OCI-LY3 (cell line): ENCODE results near the gene RFTN2.

ENCODE experiments used
- CTCF ChIP-seq: fragments of 200-600, 300-600 bp; sonication (generic); IDR thresholded peaks from 2 replicates; pipeline ENCODE4 v1.5.1; 2014; ENCODE audit warnings: antibody characterized with exemption, low read length, low read depth
- EZH2phosphoT487 ChIP-seq: fragments of 200-600 bp; shearing (Covaris generic); IDR thresholded peaks from 2 replicates; pipeline ENCODE4 v1.6.1; 2018; ENCODE audit warnings: antibody characterized with exemption, mixed run types, low read depth

GRCh38 chr2:197657562-197657961, 17.8 kb downstream of the RFTN2 start:
- TF ChIP-seq CTCF (no peak), EZH2phosphoT487 (no peak)
